ENCODE results near the gene ARAP2.

DNA sequence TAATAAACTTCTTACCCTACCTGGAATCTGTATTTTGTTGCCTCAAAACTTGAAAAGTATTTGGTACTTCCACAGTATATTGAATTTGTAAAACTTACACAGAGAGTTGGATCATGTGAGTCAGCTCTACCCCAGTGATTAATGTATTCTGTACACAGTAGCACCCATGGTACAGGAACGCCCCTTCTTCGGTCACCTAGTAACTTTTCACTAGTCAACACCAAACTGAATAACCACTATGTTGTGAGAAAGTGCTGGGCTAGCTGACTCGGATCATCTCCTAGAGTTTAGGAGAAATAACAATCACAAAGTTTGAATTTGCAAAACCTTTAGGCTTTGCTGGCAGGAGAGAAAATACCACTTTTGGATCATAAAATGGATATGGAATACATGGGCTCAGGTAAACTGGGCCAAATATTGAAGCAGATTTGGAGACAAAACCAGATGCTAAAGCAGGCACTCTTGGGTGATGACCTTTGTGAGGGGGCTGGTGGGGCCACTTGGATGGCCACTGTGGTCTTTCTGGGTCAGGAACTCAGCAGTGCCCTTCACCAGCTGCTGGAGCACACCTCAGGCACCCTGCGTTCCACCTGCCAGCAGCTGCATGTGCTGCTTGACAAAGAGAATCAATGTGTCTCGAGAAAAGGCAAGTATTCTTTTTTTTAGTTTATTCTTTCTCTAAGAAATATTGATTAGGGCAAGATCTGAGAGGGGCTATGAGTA is 37.2 kb upstream of the ARAP2 start, which contains the start of gene DTHD1:
- TF ChIP-seq CTCF (IDR thresholded peaks at IDR 0.05) = no peak
- no peak for TF ChIP-seq POLR2A (IDR thresholded peaks at IDR 0.05)

Measured in lower leg skin (tissue), 3 donors.